DOHH2 (cell line): ENCODE data around the gene EPB41L3.

Experiments used
- H3F3A ChIP-seq: fragments of 200-600 bp; sonication (generic), shearing (Covaris generic); 2 replicates; pipeline ENCODE4 v1.6.0; 2016; ENCODE audit warnings: antibody characterized with exemption, mild to moderate bottlenecking; ENCODE audit not compliant: control insufficient read depth, insufficient read depth
- H3K27ac ChIP-seq: fragments of 200-600 bp; sonication (generic); 2 replicates; pipeline ENCODE4 v1.5.1; 2014; ENCODE audit warnings: low read depth, mild to moderate bottlenecking, low read length, moderate library complexity
- H3K27me3 ChIP-seq: fragments of 200-600 bp; sonication (generic); 2 replicates; pipeline ENCODE4 v1.6.1; 2014; ENCODE audit warnings: mild to moderate bottlenecking, low read length, mixed read lengths; ENCODE audit not compliant: control insufficient read depth
- H3K36me3 ChIP-seq: fragments of 200-600 bp; sonication (generic); 2 replicates; pipeline ENCODE4 v1.6.1; 2014; ENCODE audit warnings: mild to moderate bottlenecking, low read length, moderate library complexity, mixed read lengths; ENCODE audit not compliant: control insufficient read depth
- H3K4me1 ChIP-seq: fragments of 200-600 bp; sonication (generic); 2 replicates; pipeline ENCODE4 v1.6.1; 2014; ENCODE audit warnings: mild to moderate bottlenecking, low read length, mixed read lengths; ENCODE audit not compliant: control insufficient read depth
- H3K4me2 ChIP-seq: fragments of 200-600 bp; sonication (generic); 2 replicates; pipeline ENCODE4 v1.6.0; 2014; ENCODE audit warnings: mild to moderate bottlenecking, low read length, moderate library complexity
- H3K4me3 ChIP-seq: fragments of 200-600 bp; sonication (generic); 2 replicates; pipeline ENCODE4 v1.5.1; 2014; ENCODE audit warnings: mild to moderate bottlenecking, low read length, mixed read lengths
- H3K79me2 ChIP-seq: fragments of 200-600 bp; sonication (generic); 2 replicates; pipeline ENCODE4 v1.6.1; 2014; ENCODE audit warnings: mild to moderate bottlenecking, low read length, mixed read lengths; ENCODE audit not compliant: control insufficient read depth
- H3K9me2 ChIP-seq: fragments of 200-600 bp; sonication (generic); replicated peaks from 2 replicates; pipeline ENCODE4 v1.6.1; 2014; ENCODE audit warnings: mild to moderate bottlenecking, low read length, mixed read lengths; ENCODE audit not compliant: control insufficient read depth
- H3K9me3 ChIP-seq: fragments of 200-600 bp; sonication (generic); 2 replicates; pipeline ENCODE4 v1.6.1; 2014; ENCODE audit warnings: antibody characterized with exemption, low read length, mixed read lengths; ENCODE audit not compliant: control insufficient read depth, insufficient read depth
- H4K20me1 ChIP-seq: fragments of 200-600 bp; sonication (generic); 2 replicates; pipeline ENCODE4 v1.6.0; 2014; ENCODE audit warnings: low read depth, mild to moderate bottlenecking, antibody characterized with exemption, low read length, moderate library complexity; ENCODE audit not compliant: control insufficient read depth, insufficient read depth
- EZH2phosphoT487 ChIP-seq: fragments of 200-600 bp; sonication (generic); IDR thresholded peaks from 2 replicates; pipeline ENCODE4 v1.6.1; 2017; ENCODE audit warnings: borderline replicate concordance, mild to moderate bottlenecking, antibody characterized with exemption, low read length, moderate library complexity, mixed read lengths
- TF ChIP-seq, protein P1 (sequence below): fragments of 200-600 bp; sonication (generic); IDR thresholded peaks from one replicate; pipeline ENCODE4 v1.5.1; 2014; ENCODE audit warnings: antibody characterized with exemption, mild to moderate bottlenecking, low read depth, low read length; ENCODE audit not compliant: poor library complexity, severe bottlenecking

Gene EPB41L3

DNA sequence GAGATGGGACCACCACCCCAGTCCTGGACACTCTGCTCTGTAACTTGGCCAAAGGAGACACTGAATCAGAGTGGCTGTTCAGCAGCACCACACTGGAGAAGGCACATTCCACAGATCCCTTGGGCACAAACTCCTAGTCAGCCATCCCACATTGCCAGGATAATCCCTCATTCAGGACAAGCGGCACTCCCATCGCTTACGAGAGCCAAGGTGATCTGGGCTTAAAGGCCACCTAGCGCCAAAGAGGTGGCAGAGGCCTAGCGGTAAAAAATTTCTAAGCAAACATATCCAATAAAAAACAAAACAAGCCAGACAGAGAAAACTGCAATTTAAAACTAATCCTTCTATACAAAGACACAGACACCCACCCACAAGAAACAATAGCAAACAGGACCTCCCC is 62.2 kb downstream of the EPB41L3 start:
- Histone ChIP-seq H3K9me3 (no peaks in the 10 kb centered on the region), H3K79me2 (no peaks in the 10 kb centered on the region), H3K4me3 (no peak overlapping the region), H3K4me2 (no peak overlapping the region), H4K20me1 (no peaks in the 10 kb centered on the region), H3K27ac (no peak overlapping the region), H3K4me1 (no peaks in the 10 kb centered on the region), H3F3A (no peaks in the 10 kb centered on the region), H3K9me2 (no peaks in the 10 kb centered on the region), H3K36me3 (no peaks in the 10 kb centered on the region), H3K27me3 (no peaks in the 10 kb centered on the region)
- TF ChIP-seq, protein P1, sequence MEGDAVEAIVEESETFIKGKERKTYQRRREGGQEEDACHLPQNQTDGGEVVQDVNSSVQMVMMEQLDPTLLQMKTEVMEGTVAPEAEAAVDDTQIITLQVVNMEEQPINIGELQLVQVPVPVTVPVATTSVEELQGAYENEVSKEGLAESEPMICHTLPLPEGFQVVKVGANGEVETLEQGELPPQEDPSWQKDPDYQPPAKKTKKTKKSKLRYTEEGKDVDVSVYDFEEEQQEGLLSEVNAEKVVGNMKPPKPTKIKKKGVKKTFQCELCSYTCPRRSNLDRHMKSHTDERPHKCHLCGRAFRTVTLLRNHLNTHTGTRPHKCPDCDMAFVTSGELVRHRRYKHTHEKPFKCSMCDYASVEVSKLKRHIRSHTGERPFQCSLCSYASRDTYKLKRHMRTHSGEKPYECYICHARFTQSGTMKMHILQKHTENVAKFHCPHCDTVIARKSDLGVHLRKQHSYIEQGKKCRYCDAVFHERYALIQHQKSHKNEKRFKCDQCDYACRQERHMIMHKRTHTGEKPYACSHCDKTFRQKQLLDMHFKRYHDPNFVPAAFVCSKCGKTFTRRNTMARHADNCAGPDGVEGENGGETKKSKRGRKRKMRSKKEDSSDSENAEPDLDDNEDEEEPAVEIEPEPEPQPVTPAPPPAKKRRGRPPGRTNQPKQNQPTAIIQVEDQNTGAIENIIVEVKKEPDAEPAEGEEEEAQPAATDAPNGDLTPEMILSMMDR: no peak
- TF ChIP-seq EZH2phosphoT487: no peak

DNA sequence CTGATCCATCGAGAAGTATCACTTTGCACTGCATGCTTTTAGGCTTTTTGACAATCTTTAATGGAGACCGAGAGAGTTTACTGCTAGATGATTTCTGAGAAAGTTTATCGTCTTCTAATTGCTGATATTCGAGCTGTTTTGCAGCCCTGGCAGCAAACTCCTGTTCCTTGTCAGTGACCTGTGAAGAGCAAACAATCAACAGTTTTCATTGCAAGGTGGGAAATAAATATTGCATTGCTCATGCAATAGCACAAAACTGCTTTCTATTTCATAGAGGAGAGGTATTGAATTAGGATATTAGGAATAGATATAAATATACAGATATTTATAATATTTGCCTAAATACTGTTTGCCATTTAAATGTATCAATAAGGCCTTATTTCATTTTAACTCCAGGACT is 65.5 kb downstream of the EPB41L3 start:
- no peaks in the 10 kb centered on the region for H4K20me1 ChIP-seq
- H3F3A ChIP-seq: no peaks in the 10 kb centered on the region
- no peak overlapping the region for H3K4me2 ChIP-seq
- no peaks in the 10 kb centered on the region for H3K9me3 ChIP-seq
- no peaks in the 10 kb centered on the region for H3K9me2 ChIP-seq
- H3K27me3 ChIP-seq: no peaks in the 10 kb centered on the region
- H3K4me1 ChIP-seq: no peaks in the 10 kb centered on the region
- H3K79me2 ChIP-seq: no peaks in the 10 kb centered on the region
- TF ChIP-seq, protein P1: no peak
- no peak for TF ChIP-seq EZH2phosphoT487
- H3K27ac ChIP-seq: no peak overlapping the region
- no peaks in the 10 kb centered on the region for H3K36me3 ChIP-seq
- H3K4me3 ChIP-seq: no peak overlapping the region

DNA sequence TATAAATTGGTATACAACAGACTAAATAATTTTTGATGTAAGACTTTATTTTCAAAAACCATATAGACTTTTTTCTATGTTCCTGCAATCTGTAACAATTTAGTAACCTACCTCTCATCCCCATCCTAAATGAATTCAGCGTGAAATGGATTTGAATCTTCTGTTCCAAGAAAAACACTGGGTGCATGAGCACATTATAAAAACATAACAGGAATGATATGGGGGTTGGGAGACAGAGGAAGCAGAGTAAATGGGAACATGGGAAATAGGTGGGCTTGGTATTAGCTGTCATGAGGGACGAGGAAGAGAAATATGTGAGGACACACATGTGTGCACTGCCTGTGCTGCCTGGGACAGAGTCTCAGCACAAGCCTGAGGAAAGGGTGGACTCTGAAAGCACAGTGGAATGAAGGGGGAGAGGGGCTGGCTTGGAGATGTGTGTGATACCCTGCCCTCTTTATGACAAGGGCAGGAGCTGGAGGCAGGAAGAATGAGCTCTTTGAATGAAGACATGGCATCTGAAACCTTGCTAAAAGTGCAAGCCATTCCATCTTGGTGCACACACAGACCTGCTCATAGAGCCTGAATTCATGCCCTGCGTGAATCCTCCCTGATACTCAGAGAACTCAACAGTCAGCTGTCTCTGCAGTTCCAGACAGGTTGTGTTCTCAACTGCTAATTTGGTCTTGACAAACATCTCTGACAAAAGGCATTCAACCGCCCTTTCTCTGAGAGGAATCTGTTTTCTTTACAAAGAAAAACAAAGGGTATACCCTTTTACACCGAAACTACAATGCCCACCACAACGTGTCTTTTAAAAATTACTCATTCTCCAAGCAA is 66.6 kb downstream of the EPB41L3 start:
- no peaks in the 10 kb centered on the region for H3K9me3 ChIP-seq
- H3K79me2 ChIP-seq: no peaks in the 10 kb centered on the region
- no peak overlapping the region for H3K27ac ChIP-seq
- H3K4me2 ChIP-seq: no peak overlapping the region
- no peaks in the 10 kb centered on the region for H4K20me1 ChIP-seq
- H3F3A ChIP-seq: no peaks in the 10 kb centered on the region
- TF ChIP-seq EZH2phosphoT487: no peak
- TF ChIP-seq, protein P1: no peak
- H3K9me2 ChIP-seq: no peaks in the 10 kb centered on the region
- no peaks in the 10 kb centered on the region for H3K36me3 ChIP-seq
- no peaks in the 10 kb centered on the region for H3K27me3 ChIP-seq
- no peaks in the 10 kb centered on the region for H3K4me1 ChIP-seq
- no peak overlapping the region for H3K4me3 ChIP-seq
